HG02884 (cell line): ENCODE results near the gene REV1.
"Not testable (repeated sequence)": the region's sequence is repeated elsewhere in the genome, so short reads cannot be mapped to it uniquely, and the experiment has no call there.

ENCODE experiments used
- ATAC-seq: cut with Tn5 transposase; IDR thresholded peaks from one replicate; pipeline ENCODE4 v1.9.1; 2021; ENCODE audit warnings: mild to moderate bottlenecking, moderate library complexity; ENCODE audit not compliant: unreplicated experiment

The REV1 gene

DNA sequence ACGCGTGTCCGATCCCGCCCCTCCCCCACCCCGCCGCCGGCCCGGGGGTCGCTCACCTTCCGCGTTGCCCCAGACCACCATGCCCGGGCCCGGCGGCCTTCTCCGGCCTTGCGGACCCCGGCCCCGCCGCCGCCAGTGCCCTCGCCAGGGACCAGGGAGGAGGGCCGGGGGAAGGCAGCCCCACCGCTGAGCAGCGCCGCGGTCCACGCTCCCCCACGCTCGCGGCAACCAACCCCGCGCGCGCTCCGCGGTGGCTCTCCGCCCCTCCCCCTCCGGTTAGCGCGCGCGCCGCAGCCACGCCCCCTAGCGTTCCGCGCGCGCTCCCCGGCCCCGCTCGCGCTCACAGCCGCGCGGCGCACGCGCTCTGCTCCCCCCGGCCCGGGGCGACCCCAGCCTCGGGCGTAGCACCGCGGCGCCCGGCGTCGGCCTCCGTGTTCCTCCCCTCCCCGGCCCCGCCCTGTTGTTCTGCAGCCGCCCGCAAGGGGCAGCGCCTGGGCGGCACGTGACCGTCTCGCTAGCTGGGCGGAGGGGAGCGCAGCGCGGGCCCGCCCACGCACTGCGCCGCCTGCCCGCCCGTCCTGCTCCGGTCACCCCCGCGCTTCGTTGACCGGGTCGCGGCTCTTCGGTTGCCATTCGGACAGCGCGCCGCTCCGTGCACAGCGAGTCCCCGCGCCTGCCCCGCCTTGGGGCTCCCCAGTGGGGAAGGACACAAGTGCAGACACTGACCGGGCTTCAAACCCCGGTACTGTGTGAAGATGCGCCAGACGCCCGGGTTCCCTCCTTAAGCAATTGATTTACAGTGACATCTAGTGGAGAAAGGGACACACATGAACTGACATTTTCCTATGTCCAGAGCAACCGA, at the start of gene REV1:
REV1 (minus strand) TSS at position 257 of the 862 bp plus-strand sequence. CDS start 25,042 bp downstream, outside the sequence.
- peak; percentile 70 for ATAC-seq

DNA sequence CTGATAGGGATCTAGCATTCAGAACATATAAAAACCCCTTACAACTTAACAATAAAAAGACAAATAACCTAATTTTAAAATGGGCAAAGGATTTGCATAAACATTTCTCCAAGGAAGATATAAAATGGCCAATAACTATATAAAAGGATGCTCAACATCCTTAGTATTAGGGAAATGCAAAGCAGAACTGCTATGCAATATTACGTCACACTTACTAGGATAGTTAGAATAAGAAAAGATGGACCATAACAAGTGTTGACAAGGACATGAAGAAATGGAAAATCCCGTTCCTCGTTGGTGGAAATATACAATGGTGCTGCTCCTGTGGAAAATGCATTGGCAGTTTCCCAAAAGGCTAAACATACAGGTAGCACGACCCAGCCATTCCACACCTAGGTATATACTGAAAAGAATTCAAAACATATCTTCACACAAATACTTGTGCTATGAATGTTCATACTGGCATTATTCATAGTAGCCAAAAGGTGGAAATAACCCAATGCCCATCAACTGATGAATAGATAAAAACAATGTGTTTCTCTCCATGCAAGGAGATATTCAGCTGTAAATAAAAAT, 48.2 kb upstream of the REV1 start:
- no peak for ATAC-seq

DNA sequence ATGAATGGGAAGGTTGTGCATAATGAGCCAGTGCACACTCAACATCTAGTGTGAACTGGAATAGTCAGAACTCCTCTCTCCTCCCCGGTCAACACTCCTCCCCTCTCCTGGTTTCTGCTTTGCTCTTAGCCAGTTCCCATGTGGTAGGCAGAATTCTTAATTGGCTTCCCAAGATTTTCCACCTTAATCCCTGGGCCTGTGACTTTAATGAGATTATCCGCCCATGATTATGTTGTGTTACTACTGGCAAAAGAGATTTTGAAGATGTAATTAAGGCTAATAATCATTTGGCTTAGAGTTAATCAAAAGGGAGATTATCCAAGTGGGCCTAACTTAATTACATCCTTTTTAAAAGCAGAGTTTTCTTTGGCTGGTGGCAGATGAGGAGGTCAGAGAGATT, 34.2 kb upstream of the REV1 start:
- no peak for ATAC-seq

GRCh38 chr2:99522157-99522556, 32.3 kb upstream of the REV1 start:
- no peak for ATAC-seq

GRCh38 chr2:99520813-99521212, 31.0 kb upstream of the REV1 start:
- no peak for ATAC-seq

- no peak for ATAC-seq
Measured at GRCh38 chr2:99520195-99520594, 30.4 kb upstream of the REV1 start.

DNA sequence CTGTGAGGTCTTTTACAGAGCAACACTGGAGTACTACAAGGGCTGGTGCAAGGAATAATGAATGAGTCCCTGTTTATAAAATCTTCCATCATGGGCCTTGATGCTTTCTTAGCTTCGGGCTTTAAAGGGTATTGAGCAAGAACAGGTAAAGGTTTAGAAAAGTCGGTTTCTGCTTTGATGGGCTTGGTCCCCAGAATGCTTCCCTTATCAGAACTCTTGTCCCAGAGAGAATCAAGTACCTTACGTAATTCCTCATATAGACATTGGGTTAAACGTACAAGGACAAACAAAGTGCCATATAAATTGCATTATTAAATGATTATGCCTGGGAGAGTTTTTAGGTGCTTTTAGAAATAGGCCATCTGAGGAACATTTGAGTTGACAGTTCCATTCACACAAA, 24.5 kb upstream of the REV1 start:
- no peak for ATAC-seq

GRCh38 chr2:99512181-99512591, 22.4 kb upstream of the REV1 start:
- ATAC-seq, result no peak

- no peak for ATAC-seq
Measured at GRCh38 chr2:99509387-99509786, 19.6 kb upstream of the REV1 start.

GRCh38 chr2:99507937-99508818, 18.4 kb upstream of the REV1 start:
- ATAC-seq, result no peak

- no peak for ATAC-seq
Measured at GRCh38 chr2:99504844-99505584, 15.2 kb upstream of the REV1 start.

DNA sequence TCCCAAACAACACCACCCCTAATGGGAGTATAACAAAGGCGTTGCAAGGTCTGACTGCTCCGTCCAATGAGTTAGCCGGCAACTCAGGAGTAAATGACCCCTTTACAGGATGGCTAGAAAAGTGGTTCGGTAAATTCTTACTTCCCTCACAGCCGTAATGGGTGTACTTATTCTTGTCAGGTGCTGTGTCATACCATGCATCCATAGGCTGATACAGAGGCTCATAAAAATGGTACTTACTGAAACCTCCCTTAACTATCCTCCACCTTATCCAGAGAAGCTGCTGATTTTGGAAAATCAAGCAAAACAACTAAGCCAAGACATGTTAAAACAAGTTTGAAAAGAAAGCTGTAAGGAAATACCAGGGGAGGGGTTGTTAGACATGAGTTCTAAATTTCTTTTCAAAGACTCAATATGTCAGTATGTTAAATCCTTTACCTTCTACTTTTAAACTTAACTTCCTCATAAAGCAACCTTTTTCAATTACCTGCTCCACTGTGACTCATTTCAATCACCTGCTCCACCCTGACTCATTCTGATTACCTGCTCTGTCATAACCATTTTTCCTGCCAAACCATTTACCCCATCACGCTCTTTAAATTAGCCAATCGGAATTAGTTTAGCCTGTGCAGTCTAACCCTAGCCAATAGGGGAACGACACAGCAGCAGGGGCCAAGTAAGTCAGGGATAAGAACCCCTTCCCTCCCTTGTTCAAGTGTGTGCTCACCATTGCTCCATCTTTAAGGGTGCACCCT, 14.0 kb upstream of the REV1 start:
- ATAC-seq, result not testable (repeated sequence)

DNA sequence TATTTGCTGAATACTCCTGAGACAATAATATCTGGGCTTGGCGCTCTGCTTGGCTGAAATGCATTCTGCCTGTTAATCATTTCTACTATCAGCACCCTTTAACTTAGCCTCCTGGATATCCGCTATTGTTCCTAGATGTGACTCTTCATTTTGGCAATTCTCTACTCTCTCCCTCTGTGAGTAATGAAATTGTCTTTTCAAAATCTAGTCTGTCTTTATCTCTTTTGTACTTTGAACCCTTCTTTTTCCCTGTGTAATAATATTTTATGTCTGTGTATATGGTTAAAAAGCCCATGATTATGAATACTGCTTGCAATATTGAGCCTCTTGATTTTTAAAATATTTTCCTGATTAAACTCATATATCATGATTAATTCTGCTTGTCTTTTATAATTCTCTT, 6.2 kb upstream of the REV1 start:
- no peak for ATAC-seq

DNA sequence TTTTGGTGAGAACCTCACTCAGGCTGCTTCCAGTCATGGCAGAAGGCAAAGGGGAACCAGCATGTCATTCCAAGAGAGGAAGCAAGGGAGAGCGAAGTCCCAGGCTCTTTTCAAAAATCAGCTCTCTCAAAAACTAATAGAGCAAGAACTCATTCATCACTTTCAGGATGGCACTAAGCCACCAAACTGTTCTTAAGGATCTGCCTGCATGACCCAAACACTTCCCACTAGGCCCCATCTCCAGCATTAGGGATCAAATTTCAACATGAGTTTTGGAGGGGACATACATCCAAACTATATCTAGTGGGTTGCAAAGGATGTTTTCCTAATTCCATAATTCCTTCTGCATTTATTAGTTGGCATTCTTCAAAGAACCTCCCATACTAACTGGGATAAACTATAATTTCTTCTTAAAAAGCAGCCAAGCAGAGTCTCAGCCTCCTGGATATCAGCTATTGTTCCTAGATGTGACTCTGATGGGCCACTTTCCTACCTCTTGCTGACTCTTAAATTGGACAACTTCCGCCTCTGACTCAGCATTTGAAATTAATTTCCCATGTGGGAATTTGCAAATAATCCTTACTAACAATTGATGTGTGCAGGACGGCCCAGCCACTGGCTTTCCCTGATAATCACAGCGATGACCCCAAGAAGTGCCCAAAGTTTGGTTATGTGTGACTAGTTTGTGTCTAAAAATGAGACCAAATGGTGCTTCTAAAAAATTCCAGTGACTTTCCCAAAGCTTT, 5.5 kb upstream of the REV1 start:
- ATAC-seq, result no peak

- ATAC-seq, result no peak
Measured at GRCh38 chr2:99492721-99493120, 2.9 kb upstream of the REV1 start.

DNA sequence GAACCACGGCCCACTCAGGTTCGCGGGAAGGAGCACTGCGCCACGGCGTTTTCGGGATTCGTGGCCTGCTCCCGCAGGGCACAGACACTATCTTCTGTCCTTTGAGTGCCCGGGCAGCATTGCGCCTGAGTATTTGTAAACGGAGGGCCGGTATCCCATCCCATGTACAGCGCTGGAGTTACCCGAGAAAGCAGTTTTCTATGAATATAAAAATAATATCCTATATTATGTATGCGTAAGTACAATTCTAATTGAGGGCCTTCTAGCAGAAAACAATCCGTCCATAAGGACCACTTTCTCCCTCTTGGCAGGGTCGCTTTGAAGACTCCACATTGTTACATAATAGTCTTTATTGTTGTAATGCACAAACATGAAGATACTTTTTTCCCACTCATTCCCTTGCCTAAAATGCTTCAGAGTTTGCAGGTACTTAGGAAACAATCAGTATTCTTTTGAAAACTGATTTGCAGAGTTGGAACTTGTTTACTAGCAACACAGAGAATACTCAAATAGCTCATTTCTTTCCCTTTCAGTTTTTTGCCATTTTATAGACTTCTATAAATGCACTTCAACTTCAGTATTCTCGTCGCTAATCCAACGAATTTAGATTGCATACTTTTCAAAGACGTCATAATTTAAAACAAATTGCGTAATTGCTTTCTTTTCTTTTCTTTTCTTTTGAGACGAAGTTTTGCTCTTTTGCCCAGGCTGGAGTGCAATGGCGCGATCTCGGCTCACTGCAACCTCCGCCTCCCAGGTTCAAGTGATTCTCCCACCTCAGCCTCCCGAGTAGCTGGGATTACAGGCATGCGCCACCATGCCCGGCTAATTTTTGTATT, 1.0 kb upstream of the REV1 start:
- no peak for ATAC-seq

- peak; percentile 32 for ATAC-seq
Measured at GRCh38 chr2:99489063-99489760, 605 bp downstream of the REV1 start.

- no peak for ATAC-seq
Measured at GRCh38 chr2:99488539-99489062, 1.2 kb downstream of the REV1 start.
